RWPE2 (cell line): ENCODE measurements around the gene RRAGD.

Experiments used
- ATAC-seq: fragments of 200-7000 bp; cut with Tn5 transposase; 3 replicates; pipeline ENCODE4 v1.9.1; 2021; ENCODE audit warnings: low read depth
- DNase-seq: peaks from one replicate; pipeline ENCODE4 v3.0.0-alpha.2; 2020; ENCODE audit warnings: low spot score
- H3K27ac ChIP-seq: fragments of 450-650 bp; 2 replicates; pipeline ENCODE4 v1.5.1; 2017; ENCODE audit warnings: mild to moderate bottlenecking; ENCODE audit not compliant: poor library complexity, severe bottlenecking
- H3K27me3 ChIP-seq: fragments of 250-450 bp; sonication (Bioruptor Pico); 2 replicates; pipeline ENCODE4 v1.5.1; 2021; ENCODE audit warnings: mild to moderate bottlenecking, moderate library complexity; ENCODE audit not compliant: insufficient read depth, poor library complexity, severe bottlenecking
- H3K36me3 ChIP-seq: fragments of 250-450 bp; sonication (Bioruptor Pico); 2 replicates; pipeline ENCODE4 v1.5.1; 2020; ENCODE audit warnings: low read depth, mild to moderate bottlenecking, moderate library complexity
- H3K4me1 ChIP-seq: fragments of 250-450 bp; sonication (Bioruptor Pico); 2 replicates; pipeline ENCODE4 v1.5.1; 2021; ENCODE audit warnings: mild to moderate bottlenecking, moderate library complexity; ENCODE audit not compliant: insufficient read depth, poor library complexity, severe bottlenecking
- H3K4me3 ChIP-seq: fragments of 250-450 bp; sonication (Bioruptor Pico); 2 replicates; pipeline ENCODE4 v1.5.1; 2021; ENCODE audit warnings: mild to moderate bottlenecking, moderate library complexity; ENCODE audit not compliant: severe bottlenecking
- H3K9me3 ChIP-seq: fragments of 250-450 bp; sonication (Bioruptor Pico); 2 replicates; pipeline ENCODE4 v1.5.1; 2021; ENCODE audit warnings: mild to moderate bottlenecking, moderate library complexity; ENCODE audit not compliant: severe bottlenecking
- CTCF ChIP-seq: fragments of 450-650 bp; IDR thresholded peaks from one replicate; pipeline ENCODE4 v1.5.1; 2017; ENCODE audit warnings: mild to moderate bottlenecking, moderate library complexity; ENCODE audit not compliant: poor library complexity, severe bottlenecking

Gene RRAGD

GRCh38 chr6:89452281-89452680, 40.2 kb upstream of the RRAGD start:
- H3K27me3 ChIP-seq: no peaks in the 10 kb centered on the region
- ATAC-seq (no peak), DNase-seq (no peak)
- H3K4me1 ChIP-seq: no peaks in the 10 kb centered on the region
- H3K27ac ChIP-seq: no peak overlapping the region
- H3K36me3 ChIP-seq: no peaks in the 10 kb centered on the region
- no peak overlapping the region for H3K4me3 ChIP-seq
- H3K9me3 ChIP-seq: no peaks in the 10 kb centered on the region
- no peak for TF ChIP-seq CTCF

- no peaks in the 10 kb centered on the region for H3K27me3 ChIP-seq
- ATAC-seq: no peak
- no peaks in the 10 kb centered on the region for H3K36me3 ChIP-seq
- H3K4me1 ChIP-seq: no peaks in the 10 kb centered on the region
- TF ChIP-seq CTCF: no peak
- no peak overlapping the region for H3K4me3 ChIP-seq
- no peak overlapping the region for H3K27ac ChIP-seq
- H3K9me3 ChIP-seq: no peaks in the 10 kb centered on the region
- DNase-seq: no peak
Measured at GRCh38 chr6:89449193-89449592, 37.1 kb upstream of the RRAGD start.

GRCh38 chr6:89443658-89444057, 31.6 kb upstream of the RRAGD start:
- TF ChIP-seq CTCF: no peak
- no peaks in the 10 kb centered on the region for H3K4me1 ChIP-seq

GRCh38 chr6:89440200-89440599, 28.1 kb upstream of the RRAGD start:
- peaks cover 13% of the 10 kb centered on the region for H3K4me1 ChIP-seq
- DNase-seq (no peak), ATAC-seq (no peak)
- no peak overlapping the region for H3K4me3 ChIP-seq
- H3K9me3 ChIP-seq: no peaks in the 10 kb centered on the region
- H3K27me3 ChIP-seq: no peaks in the 10 kb centered on the region
- TF ChIP-seq CTCF: no peak
- H3K27ac ChIP-seq: no peak overlapping the region
- no peaks in the 10 kb centered on the region for H3K36me3 ChIP-seq

More at GRCh38 chr6:89443658-89444057, 31.6 kb upstream of the RRAGD start:
- no peak overlapping the region for H3K27ac ChIP-seq
- H3K27me3 ChIP-seq: no peaks in the 10 kb centered on the region
- no peak overlapping the region for H3K4me3 ChIP-seq
- ATAC-seq (no peak), DNase-seq (no peak)
- H3K36me3 ChIP-seq: no peaks in the 10 kb centered on the region
- H3K9me3 ChIP-seq: no peaks in the 10 kb centered on the region

- H3K9me3 ChIP-seq: no peaks in the 10 kb centered on the region
- peaks cover 21% of the 10 kb centered on the region for H3K4me1 ChIP-seq
- no peak overlapping the region for H3K4me3 ChIP-seq
- H3K36me3 ChIP-seq: no peaks in the 10 kb centered on the region
- no peak for TF ChIP-seq CTCF
- no peak for DNase-seq
- no peaks in the 10 kb centered on the region for H3K27me3 ChIP-seq
- no peak overlapping the region for H3K27ac ChIP-seq
- ATAC-seq: no peak
Measured at GRCh38 chr6:89439014-89439413, 26.9 kb upstream of the RRAGD start.
